ENCODE measurements around the gene LRRC72.
"Not testable (repeated sequence)": the region's sequence is repeated elsewhere in the genome, so short reads cannot be mapped to it uniquely, and the experiment has no call there.

The LRRC72 gene

DNA sequence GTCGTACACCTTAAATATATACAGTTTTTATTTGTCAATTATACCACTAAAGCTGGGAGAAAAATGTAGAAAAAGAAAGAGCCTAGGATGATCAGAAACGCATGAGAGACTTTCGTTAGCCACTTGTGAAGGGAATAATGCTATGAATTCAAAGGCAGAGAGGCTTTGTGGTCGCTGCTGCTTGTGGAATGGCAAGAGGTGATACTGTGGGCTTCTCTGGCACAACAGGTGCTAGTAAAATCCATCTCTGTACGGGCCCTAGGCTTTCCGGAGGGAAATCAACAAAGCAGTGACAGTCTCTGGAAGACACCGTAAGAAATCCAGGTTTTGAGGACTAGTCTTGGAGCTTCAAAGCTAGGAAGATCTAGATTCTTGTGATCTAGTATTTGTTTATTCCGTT, 52.6 kb downstream of the LRRC72 start:
- no peak for DNase-seq (ENCODE audit: insufficient read length, low spot score)
- no peak for TF ChIP-seq POLR2A (IDR thresholded peaks at IDR 0.05; ENCODE audit: low read depth, low read length)
- peak; percentile 60 for FAIRE-seq

DNA sequence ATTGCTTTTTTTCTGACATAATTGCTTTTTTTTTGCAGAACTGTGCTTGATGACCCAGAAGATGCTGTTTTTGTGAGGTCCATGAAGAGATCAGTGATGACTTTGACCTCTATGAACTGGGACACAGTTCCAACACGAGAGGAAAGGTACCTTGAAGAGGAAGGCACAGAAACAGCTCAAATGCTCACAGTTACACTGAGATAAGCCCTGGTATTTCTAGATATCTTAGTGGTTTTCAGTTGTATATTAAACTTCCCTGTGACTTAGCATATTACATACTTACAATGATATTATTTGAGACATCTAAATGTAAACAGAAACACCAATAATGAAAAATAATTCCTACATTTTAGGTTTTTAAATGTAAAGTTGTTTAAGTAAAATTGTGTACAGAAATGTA, 54.7 kb downstream of the LRRC72 start:
- no peak for TF ChIP-seq POLR2A (IDR thresholded peaks at IDR 0.05; ENCODE audit: low read depth, low read length)
- FAIRE-seq, result no peak
- DNase-seq (ENCODE audit: insufficient read length, low spot score), result no peak

DNA sequence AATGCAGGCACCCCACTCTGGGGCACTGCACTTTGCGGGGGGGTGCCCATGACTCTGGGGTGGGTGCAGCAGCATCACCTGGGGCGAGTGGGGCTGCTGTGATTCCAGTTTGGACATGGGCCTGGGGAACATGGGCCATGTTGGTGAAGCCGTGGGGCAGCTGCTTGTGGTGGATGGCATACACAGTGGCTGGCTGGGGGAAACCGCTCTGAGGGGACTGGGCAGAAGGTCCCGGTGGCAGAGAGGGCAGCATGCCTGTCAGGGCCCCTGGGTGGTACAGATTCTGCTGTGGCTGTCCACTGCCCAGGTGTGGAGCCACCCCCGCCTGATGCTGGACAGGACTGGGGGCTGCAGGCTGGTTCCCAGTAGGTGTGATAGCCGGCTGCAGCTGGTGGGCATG, 57.2 kb downstream of the LRRC72 start:
- no peak for DNase-seq (ENCODE audit: insufficient read length, low spot score)
- TF ChIP-seq POLR2A (IDR thresholded peaks at IDR 0.05; ENCODE audit: low read depth, low read length), result no peak
- no peak for FAIRE-seq

DNA sequence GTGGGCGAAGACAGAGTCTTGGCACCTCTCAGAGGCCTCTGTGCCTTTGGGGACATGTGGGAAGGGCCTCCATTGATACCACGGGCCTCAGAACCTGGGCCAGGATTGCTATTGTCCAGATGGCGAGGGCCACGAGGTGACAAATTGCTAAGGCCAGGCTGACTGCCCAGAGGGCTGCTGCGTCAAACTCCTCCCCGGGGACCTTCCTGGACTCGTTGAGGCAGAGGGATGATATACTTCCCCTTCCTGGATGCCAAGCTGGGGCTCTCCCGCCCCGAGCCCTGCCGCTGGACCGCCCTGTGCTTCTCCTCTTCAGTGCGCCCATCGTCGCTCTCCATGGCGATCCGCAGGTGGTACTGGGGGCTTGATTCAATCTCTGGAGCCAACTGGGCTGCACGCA, 58.9 kb downstream of the LRRC72 start:
- no peak for TF ChIP-seq POLR2A (IDR thresholded peaks at IDR 0.05; ENCODE audit: low read depth, low read length)
- DNase-seq (ENCODE audit: insufficient read length, low spot score), result no peak
- FAIRE-seq, result no peak

DNA sequence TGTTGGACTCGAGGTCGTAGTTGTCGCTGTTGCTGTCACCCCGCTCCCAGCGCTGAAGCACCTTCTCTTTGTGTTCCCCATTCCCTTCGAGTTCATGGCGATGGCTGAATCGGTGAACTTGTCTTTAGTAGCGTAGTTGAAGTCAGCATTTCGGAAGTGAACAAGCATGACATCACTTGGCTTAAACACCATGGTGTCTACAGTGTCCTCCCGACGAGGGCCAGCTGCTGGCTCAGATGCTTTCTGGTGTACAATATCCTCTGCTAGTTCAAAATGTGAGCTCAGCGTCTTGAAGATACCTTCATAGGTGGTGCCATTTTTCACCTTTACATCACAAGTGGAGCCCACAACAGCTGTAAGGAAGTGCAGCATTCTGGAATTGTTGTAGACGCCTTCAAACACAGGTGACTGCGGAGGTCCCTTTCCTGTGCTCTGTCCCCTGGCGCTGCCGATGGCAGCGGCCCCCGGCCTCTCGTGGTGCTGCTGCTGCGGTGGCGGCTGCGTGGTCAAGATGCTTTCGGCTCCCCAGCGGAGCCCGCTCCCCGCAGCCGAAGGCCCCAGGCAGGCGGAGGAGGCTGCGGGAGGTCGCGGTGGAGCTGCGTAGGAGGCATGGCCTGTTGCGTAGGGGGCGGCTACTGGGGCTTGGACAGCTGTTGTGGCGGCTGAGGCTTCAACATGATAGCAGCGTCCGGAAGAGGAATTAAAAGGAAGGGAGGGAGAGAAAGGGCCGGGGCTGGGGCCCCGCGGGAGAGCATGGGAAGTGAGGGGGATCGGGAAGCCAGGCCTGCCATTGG, 59.7 kb downstream of the LRRC72 start:
- FAIRE-seq (no peak), DNase-seq (ENCODE audit: insufficient read length, low spot score) (no peak)
- no peak for TF ChIP-seq POLR2A (IDR thresholded peaks at IDR 0.05; ENCODE audit: low read depth, low read length)

DNA sequence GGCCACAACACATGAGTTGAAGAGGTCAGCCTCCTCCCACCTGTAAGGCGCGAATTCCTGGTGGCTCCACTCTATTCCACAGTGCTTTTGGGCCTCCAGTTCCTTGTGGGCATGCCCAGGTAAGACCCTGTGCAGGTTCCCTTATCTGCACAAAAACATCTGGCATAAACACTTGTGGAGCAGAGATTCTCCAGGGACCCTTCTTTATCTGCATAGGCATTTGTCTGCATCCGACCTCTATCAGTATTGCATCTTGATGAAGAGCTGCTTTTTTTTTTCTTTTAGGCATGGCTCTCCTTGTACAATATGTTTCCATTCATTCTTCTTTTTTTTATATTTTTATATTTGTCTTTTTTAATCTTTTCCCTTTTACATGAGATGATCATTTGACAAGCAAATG, 60.5 kb downstream of the LRRC72 start:
- FAIRE-seq (no peak), DNase-seq (ENCODE audit: insufficient read length, low spot score) (no peak)
- no peak for TF ChIP-seq POLR2A (IDR thresholded peaks at IDR 0.05; ENCODE audit: low read depth, low read length)

DNA sequence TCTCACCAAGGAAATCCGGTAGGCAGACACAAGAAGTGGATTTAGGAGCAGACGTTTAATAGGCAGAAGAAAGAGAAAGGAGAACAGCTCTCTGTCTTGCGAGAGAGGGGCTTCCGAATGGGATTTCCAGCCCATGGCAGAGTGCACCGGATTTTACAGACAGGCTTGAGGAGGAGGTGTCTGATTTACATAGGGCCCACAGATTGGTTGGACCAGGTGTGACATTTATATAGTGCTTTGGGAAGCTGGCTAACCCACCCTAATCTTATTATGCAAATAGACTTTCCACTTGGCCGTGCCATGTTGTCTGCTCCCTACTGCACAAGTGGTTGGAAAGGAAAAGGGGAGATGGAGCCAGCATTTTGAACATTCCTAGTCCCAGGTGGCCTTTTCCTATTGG, 61.2 kb downstream of the LRRC72 start:
- DNase-seq (ENCODE audit: insufficient read length, low spot score) (no peak), FAIRE-seq (no peak)
- TF ChIP-seq POLR2A (IDR thresholded peaks at IDR 0.05; ENCODE audit: low read depth, low read length), result no peak

DNA sequence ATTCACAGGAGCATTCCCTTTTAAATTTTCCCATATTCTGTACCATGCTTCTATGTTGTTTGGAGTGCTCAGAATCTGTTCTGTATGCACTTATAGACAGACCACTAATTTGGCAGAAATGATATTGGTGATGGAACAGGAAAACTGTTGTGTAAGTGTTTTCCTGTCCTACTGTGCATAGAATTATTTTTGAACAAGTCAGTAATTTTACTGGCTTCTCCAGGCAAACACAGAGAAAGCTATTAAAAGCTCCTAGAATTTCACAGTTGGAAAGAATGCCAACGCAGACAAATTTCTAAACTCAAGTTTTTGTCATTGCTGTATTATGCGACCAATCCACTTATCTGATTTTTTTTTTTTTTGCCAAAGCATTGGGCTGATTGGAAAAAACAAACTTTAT, 63.3 kb downstream of the LRRC72 start:
- DNase-seq (ENCODE audit: insufficient read length, low spot score) (no peak), FAIRE-seq (no peak)
- no peak for TF ChIP-seq POLR2A (IDR thresholded peaks at IDR 0.05; ENCODE audit: low read depth, low read length)

DNA sequence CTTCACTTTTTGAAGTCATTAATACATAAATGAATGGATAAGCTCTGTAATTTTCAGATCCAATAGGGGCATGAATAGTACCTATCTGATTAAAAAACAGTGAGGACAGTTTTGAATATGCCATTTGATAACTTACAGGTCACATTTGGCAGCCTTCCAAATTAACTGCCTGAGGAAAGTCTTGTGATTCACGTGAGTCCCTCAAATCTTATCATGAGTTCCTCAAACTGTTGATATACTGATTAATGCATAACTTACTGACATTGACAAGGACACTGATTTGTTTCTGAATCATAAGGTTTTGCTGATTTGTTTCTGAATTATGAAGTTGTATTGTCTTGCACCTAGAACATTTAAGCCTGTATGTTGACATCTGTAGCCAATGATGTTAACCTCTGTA, 63.8 kb downstream of the LRRC72 start:
- no peak for DNase-seq (ENCODE audit: insufficient read length, low spot score)
- no peak for TF ChIP-seq POLR2A (IDR thresholded peaks at IDR 0.05; ENCODE audit: low read depth, low read length)
- no peak for FAIRE-seq

DNA sequence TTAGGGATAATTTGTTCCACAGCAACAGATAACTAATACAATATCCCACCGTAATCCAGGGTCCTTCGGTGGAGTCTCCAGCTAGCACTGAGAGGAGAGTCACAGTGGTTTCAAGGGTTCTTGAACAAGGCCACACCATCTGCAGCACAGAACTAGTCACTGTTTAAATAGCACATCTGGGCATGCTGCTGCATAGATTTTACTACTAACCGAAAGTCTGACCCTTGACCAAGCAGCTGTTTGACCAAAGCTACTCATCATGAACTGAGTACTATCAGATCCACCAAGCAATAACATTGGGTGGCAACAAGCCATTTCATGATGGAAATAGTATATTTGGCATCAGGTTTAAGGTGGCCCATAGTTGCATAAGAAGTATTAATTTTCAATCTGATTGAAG, 65.8 kb downstream of the LRRC72 start:
- TF ChIP-seq POLR2A (IDR thresholded peaks at IDR 0.05; ENCODE audit: low read depth, low read length), result no peak
- FAIRE-seq (no peak), DNase-seq (ENCODE audit: insufficient read length, low spot score) (no peak)

DNA sequence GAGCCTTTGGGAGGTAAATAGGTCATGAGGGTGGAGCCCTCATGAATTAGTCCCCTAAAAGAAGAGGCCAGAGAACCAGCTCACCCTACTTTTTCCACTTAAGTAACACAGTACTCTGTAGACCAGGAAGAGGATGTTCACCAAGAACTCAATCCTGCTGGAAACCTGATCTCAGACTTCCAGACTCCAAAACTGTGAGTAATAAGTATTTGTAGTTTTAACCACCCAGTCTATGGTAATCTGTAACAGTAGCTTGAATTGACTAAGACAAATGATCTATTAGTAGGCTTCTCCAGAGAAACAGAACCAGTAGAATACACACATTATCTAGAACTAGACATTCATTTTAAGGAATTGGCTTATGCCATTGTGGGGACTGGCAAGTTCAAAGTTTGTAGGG, 67.4 kb downstream of the LRRC72 start:
- FAIRE-seq, result peak; percentile 83
- no peak for TF ChIP-seq POLR2A (IDR thresholded peaks at IDR 0.05; ENCODE audit: low read depth, low read length)
- no peak for DNase-seq (ENCODE audit: insufficient read length, low spot score)

DNA sequence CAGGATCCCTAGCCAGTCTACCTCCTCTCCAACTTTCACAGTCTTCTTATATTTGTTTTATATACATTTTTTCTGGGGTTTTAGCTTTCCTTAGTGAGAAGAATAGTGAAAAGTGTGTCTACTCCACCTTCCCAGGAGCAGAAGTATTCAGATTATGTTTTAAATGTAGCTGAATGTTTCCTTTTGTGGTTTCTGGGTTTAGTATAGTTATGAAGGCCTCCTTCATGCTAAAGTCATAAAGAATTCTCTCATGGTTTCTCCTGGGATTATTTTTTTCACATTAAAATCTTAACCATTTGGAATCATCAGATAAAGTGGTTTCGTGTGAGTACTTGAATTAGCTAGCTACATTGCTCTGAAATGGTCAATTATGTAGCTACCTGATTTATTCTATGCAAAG, 68.1 kb downstream of the LRRC72 start:
- DNase-seq (ENCODE audit: insufficient read length, low spot score) (no peak), FAIRE-seq (no peak)
- no peak for TF ChIP-seq POLR2A (IDR thresholded peaks at IDR 0.05; ENCODE audit: low read depth, low read length)

DNA sequence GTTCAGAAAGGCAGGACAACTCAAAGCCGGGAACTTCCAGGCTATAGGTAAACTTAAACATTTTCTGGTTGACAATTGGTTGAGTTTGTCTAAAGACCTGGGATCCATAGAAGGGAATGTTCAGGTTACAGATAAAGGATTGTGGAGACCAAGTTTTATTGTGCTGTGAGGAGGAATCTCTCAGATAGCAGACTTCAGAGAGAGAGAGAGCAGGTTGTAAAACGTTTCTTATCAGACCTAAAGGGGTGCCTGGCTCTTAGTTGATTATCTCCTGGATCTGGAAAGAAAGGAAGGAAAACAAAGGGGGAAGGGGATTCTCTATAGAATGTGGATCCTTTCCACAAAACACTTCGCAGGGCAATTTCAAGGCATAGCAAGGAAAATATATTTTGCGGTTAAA, 69.0 kb downstream of the LRRC72 start:
- DNase-seq (ENCODE audit: insufficient read length, low spot score); FAIRE-seq: not testable (repeated sequence)

DNA sequence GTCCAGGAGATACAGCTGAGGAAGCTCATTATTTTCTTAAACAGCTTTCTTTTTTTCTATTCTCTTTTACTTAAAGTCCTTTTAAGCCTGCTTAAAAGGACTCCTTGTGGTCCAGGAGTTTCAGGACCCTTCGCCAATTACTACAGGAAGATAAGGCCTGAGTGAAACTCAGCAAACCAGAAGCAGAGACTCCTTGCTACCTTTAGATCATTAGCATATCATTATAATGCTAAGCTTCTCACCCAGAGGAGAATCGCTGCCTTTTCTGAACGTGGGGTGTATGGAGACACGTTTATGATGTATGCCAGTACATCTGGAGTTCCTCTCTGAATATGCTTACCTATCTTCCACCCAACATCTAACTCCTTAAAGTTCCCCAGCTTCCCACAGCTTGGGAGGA, 71.4 kb downstream of the LRRC72 start:
- DNase-seq (ENCODE audit: insufficient read length, low spot score), result no peak
- no peak for TF ChIP-seq POLR2A (IDR thresholded peaks at IDR 0.05; ENCODE audit: low read depth, low read length)
- no peak for FAIRE-seq

DNA sequence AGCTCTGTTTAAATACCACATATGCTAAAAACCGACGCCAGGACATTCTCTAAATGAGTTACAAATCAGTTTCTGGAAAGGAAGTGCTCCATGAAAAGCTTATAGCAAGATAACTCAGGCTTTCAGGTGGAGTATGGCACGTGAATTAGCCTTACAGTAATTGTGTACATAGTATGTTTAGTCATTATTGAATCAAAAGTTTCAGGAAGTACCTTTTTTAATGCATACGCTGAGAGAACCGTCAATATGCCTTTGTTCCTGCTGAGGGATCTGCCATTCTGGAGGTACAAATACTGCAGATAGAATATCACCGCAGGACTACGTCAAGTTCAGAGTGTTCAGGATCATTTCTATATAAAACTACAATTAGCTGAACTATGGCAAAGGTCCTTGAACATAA, 73.2 kb downstream of the LRRC72 start:
- TF ChIP-seq POLR2A (IDR thresholded peaks at IDR 0.05; ENCODE audit: low read depth, low read length), result no peak
- FAIRE-seq, result no peak
- no peak for DNase-seq (ENCODE audit: insufficient read length, low spot score)

DNA sequence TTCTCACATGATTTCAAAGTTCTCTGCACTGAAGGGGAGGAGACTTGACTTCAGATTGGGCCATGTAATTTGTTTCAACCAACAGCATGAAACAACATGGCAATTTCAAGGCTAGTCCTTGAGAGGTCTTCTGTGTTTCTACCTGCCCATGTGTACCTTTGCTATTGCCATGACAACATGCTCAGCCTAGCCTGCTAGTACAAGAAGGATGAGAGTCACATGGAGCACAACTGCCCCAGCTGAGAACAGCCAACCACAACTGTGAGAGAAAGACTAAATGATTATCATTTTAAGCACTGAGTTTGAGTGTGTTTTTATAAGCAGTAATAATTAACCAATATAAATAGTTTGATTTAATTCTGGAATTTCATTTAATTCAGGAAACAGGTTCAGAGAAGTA, 77.0 kb downstream of the LRRC72 start:
- FAIRE-seq (no peak), DNase-seq (ENCODE audit: insufficient read length, low spot score) (no peak)
- TF ChIP-seq POLR2A (IDR thresholded peaks at IDR 0.05; ENCODE audit: low read depth, low read length), result no peak

All from H54 (cell line).